Lower leg skin (tissue), 3 donors: ENCODE data around the gene CPD.

Source experiments
- CTCF ChIP-seq, 3 donors: fragments of 450-650 bp; IDR thresholded peaks; one replicate each; pipeline ENCODE4 v1.5.1; 2016; ENCODE audit warnings: antibody characterized with exemption in 3 of 3, mild to moderate bottlenecking in 3 of 3, moderate library complexity in 2 of 3
- POLR2A ChIP-seq, 2 donors: fragments of 450-650 bp; IDR thresholded peaks; one replicate each; pipeline ENCODE4 v1.6.1; 2016 to 2017; ENCODE audit warnings: antibody characterized with exemption in 2 of 2, mild to moderate bottlenecking in 1 of 2, moderate library complexity in 1 of 2

- no peak for TF ChIP-seq CTCF (IDR thresholded peaks at IDR 0.05)
- TF ChIP-seq POLR2A (IDR thresholded peaks at IDR 0.05) = no peak
Measured at GRCh38 chr17:30503558-30503957, 124.8 kb downstream of the CPD start.
